AG10803 (cell line): ENCODE data around the gene LRRC10.

Experiments used
- DNase-seq: peaks from one replicate; pipeline ENCODE4 v3.0.0; 2010; ENCODE audit warnings: low read depth
- H3K4me3 ChIP-seq: 2 replicates; pipeline ENCODE4 v1.5.1; 2011; ENCODE audit warnings: mild to moderate bottlenecking, low read length, control low read depth
- CTCF ChIP-seq: conservative IDR thresholded peaks from 2 replicates; pipeline ENCODE4 v1.5.1; 2011; ENCODE audit warnings: mild to moderate bottlenecking, low read length, control low read depth, inconsistent platforms

LRRC10 gene

GRCh38 chr12:69610729-69611128 is at the start of gene LRRC10:
Gene LRRC10 (minus strand): TSS chr12:69610907. CDS start chr12:69610838, 69 bp downstream.
- DNase-seq, result no peak
- no peak within 1 kb of the TSS for H3K4me3 ChIP-seq
- TF ChIP-seq CTCF, result no peak

- no peak for DNase-seq
- no peak for TF ChIP-seq CTCF
- H3K4me3 ChIP-seq, result no peak overlapping the region
Observed at GRCh38 chr12:69660164-69660863, 49.6 kb upstream of the LRRC10 start.

- TF ChIP-seq CTCF, result no peak
Observed at GRCh38 chr12:69658203-69658602, 47.5 kb upstream of the LRRC10 start.

GRCh38 chr12:69657376-69658137 is 46.9 kb upstream of the LRRC10 start:
- no peak for TF ChIP-seq CTCF
- peak; percentile 6 for DNase-seq
- H3K4me3 ChIP-seq, result no peak overlapping the region

More at GRCh38 chr12:69658203-69658602, 47.5 kb upstream of the LRRC10 start:
- DNase-seq, result no peak
- no peak overlapping the region for H3K4me3 ChIP-seq

GRCh38 chr12:69655616-69656340 is 45.1 kb upstream of the LRRC10 start:
- DNase-seq, result peak; percentile 91
- no peak overlapping the region for H3K4me3 ChIP-seq
- no peak for TF ChIP-seq CTCF

- TF ChIP-seq CTCF, result no peak
- peak; percentile 43 for DNase-seq
- no peak overlapping the region for H3K4me3 ChIP-seq
Observed at GRCh38 chr12:69653703-69654102, 43.0 kb upstream of the LRRC10 start.
